ENCODE results near the gene PRR32. TPM values are rescaled to one million over a fixed set of nuclear protein-coding genes. Genes with fewer than 3 reads are reported as not detected.

PRR32 gene
- total RNA-seq, 4 donors from 2014 or later, result not detected

DNA sequence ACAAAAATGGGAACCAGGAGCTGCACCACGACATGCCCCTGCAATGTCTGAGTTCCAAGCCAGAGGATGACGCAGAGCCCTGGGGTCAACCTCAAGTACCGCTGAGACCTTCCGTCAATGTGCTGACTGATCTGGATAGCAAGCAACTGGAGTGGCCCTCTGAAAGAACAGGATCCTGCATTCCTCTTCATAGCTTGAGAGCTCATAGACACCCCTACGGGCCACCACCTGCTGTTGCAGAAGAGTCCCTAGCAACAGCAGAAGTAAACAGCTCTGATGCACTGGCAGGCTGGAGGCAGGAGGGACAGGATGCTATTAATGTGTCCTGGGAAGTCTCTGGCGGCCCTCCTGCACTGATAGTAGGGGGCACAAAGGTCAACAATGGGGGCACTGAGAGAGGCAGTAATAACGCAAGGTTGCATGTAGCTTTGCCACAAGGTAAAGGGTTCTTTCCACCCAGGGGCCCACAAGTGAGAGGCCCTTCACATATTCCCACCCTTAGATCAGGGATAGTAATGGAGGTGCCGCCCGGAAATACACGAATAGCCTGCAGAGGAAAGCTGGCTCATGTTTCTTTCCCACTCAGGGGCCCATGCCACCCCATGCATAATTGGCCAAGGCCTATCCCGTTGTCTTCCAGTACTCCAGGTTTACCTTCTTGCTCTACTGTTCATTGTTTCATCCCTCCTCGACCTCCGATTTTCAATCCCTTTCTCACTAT lies 1.3 kb downstream of the PRR32 start:
- Histone ChIP-seq H3K27ac (no peak overlapping the region), H3K9me3 (peaks cover 0 to 3% (median 0%) of the 10 kb centered on the region in 3 donors), H3K27me3 (no peaks in the 10 kb centered on the region), H3K4me1 (no peaks in the 10 kb centered on the region), H3K4me3 (no peak overlapping the region), H3K36me3 (no peaks in the 10 kb centered on the region)
- intact Hi-C loops (cut with DNase I), result no loop called here
- 73 to 90% methylated on average over 3 to 6 of the region's 13 CpGs for WGBS, 2 donors
- no peak for TF ChIP-seq POLR2A (IDR thresholded peaks at IDR 0.05)
- TF ChIP-seq, protein P1, sequence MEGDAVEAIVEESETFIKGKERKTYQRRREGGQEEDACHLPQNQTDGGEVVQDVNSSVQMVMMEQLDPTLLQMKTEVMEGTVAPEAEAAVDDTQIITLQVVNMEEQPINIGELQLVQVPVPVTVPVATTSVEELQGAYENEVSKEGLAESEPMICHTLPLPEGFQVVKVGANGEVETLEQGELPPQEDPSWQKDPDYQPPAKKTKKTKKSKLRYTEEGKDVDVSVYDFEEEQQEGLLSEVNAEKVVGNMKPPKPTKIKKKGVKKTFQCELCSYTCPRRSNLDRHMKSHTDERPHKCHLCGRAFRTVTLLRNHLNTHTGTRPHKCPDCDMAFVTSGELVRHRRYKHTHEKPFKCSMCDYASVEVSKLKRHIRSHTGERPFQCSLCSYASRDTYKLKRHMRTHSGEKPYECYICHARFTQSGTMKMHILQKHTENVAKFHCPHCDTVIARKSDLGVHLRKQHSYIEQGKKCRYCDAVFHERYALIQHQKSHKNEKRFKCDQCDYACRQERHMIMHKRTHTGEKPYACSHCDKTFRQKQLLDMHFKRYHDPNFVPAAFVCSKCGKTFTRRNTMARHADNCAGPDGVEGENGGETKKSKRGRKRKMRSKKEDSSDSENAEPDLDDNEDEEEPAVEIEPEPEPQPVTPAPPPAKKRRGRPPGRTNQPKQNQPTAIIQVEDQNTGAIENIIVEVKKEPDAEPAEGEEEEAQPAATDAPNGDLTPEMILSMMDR (IDR thresholded peaks at IDR 0.05), result no peak
- DNase-seq, result no peak

DNA sequence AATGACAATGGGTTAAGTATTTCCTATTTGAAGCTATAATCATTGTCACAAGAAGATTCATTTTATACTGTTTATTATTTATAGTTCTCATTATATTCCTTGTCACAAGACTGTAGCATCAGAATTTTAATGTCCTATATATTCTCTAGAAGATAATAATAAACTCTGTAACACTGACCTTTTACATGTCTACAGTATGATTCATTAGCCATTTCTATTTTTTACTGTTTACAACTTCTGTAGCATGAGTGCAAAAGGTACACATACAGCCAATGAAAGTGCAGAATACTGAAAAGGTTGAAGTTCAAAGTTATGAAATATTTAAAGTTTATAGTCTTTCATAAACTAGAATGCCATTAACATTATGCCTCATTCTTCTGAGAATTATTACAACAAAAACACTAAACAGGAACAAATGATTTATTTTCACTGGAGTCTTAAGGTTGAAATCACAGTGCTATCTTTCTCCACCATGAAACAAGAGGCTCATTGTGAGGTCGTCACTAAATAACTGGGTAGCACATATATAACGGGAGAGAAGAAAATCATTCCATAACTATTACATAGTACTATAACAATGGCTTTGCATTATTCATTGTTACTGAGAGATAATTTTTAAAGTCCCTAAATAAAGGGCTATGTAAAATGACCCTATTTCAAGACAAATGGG lies 4.9 kb downstream of the PRR32 start:
- H3K27me3 ChIP-seq, result no peaks in the 10 kb centered on the region
- no peak for TF ChIP-seq POLR2A (IDR thresholded peaks at IDR 0.05)
- no peaks in the 10 kb centered on the region for H3K36me3 ChIP-seq
- intact Hi-C loops (cut with DNase I), result no loop called here
- DNase-seq, result no peak
- H3K27ac ChIP-seq, result no peak overlapping the region
- 54 to 71% methylated on average over 2 of the region's 2 CpGs for WGBS, 2 donors
- H3K9me3 ChIP-seq, result no peaks in the 10 kb centered on the region
- H3K4me1 ChIP-seq, result no peaks in the 10 kb centered on the region
- H3K4me3 ChIP-seq, result no peak overlapping the region

DNA sequence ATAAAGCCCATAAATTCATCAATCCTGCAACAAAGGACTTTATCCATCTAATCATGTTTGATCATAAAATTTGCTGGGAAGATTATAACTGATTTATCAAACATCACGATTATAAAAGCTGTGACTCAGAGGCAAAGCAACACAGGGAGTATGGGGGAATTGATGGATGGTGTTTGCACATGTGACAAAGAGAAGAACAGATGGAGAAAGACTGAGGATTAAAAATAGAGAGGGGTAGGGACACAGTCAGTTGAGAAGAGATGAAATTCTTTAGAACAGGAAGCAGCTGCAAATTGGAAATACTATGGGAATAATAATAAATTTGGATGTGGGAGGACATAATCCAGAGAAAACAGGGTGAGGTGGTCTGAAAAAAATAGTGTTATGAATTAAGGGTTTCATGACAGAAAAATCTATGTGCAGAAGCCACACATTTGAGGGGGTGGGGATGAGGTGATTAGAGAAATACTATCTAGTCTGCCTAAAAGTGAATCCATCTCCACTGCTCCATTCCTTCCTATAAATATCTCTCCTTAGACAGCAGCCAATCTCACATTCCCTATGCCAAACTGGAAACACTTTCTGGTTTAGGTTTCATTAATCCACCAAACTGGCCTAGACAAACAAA lies 6.2 kb downstream of the PRR32 start:
- Histone ChIP-seq H3K4me3 (no peak overlapping the region), H3K27me3 (no peaks in the 10 kb centered on the region), H3K27ac (no peak overlapping the region), H3K4me1 (no peaks in the 10 kb centered on the region), H3K36me3 (no peaks in the 10 kb centered on the region), H3K9me3 (no peaks in the 10 kb centered on the region)
- 0% methylated on average over 1 of the region's 1 CpG for WGBS, 2 donors
- intact Hi-C loops (cut with DNase I), result no loop called here
- no peak for DNase-seq
- TF ChIP-seq POLR2A (IDR thresholded peaks at IDR 0.05), result no peak
- TF ChIP-seq, protein P1 (IDR thresholded peaks at IDR 0.05), result no peak

DNA sequence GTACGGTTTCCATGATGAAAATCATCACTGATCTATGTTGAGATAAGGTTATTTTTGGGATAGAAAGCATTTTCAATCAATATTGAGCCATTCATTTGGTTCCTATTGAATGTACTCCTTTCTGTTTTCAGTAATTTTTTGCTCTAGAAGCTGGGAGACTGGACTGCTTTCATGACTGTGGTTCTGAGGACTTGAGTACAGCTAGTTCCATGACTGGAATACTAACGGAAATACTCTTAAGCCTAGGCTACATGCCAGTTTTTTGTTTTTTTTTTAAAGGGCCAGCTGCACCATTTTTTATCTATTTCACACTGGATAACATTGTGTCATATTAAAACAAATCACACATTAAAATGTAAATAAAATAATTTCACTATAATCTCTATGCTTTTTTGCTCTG lies 16.7 kb downstream of the PRR32 start:
- no peaks in the 10 kb centered on the region for H3K27me3 ChIP-seq
- H3K4me1 ChIP-seq, result no peaks in the 10 kb centered on the region
- 36 to 37% methylated on average over 2 of the region's 2 CpGs for WGBS, 2 donors
- TF ChIP-seq POLR2A (IDR thresholded peaks at IDR 0.05), result no peak
- TF ChIP-seq, protein P1 (IDR thresholded peaks at IDR 0.05), result no peak
- no peaks in the 10 kb centered on the region for H3K9me3 ChIP-seq
- H3K27ac ChIP-seq, result no peak overlapping the region
- H3K4me3 ChIP-seq, result no peak overlapping the region
- DNase-seq, result no peak
- no peaks in the 10 kb centered on the region for H3K36me3 ChIP-seq
- intact Hi-C loops (cut with DNase I), result no loop called here

DNA sequence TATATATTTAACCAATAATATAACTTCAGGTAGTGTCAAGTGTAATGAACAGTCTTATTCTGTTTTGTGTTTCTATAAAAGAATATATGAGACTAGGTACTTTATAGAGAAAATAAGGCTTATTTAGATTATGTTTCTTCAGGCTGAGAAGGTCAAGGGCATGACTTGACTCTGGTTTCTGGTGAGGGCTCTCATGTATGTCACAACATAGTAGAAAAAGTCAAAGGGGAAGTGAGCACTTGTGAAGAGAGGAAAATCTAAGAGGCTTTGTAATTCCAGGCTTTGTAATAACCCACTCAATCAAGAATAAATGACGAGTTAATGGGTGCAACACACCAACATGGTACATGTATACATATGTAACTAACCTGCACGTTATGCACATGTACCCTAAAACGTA lies 27.6 kb downstream of the PRR32 start:
- no peaks in the 10 kb centered on the region for H3K4me1 ChIP-seq
- intact Hi-C loops (cut with DNase I), result no loop called here
- DNase-seq, result no peak
- H3K27ac ChIP-seq, result no peak overlapping the region
- H3K27me3 ChIP-seq, result no peaks in the 10 kb centered on the region
- no peak for TF ChIP-seq POLR2A (IDR thresholded peaks at IDR 0.05)
- TF ChIP-seq, protein P1 (IDR thresholded peaks at IDR 0.05), result no peak
- H3K36me3 ChIP-seq, result no peaks in the 10 kb centered on the region
- WGBS, 2 donors, result 49 to 78% methylated on average over 3 of the region's 3 CpGs
- no peaks in the 10 kb centered on the region for H3K9me3 ChIP-seq
- H3K4me3 ChIP-seq, result no peak overlapping the region
